Gastrocnemius medialis (tissue), 4 donors: ENCODE data around the gene ADIPOR2. TPM values are rescaled to one million over a fixed set of nuclear protein-coding genes. Genes with fewer than 3 reads are reported as not detected.

Source experiments
- ATAC-seq, 2 donors: fragments of 150-250 bp; one replicate each; pipeline ENCODE4 v1.9.1; 2016
- DNase-seq, 2 donors: peaks; one replicate each; pipeline ENCODE4 v3.0.0-alpha.2; 2019
- H3K27ac ChIP-seq, 4 donors: fragments of 200-600 bp; sonication (generic); 1 replicate in 1 of 4; 2 replicates in 3 of 4; pipeline ENCODE4 v1.5.1; 2016 to 2018; ENCODE audit warnings: mild to moderate bottlenecking in 2 of 4, moderate library complexity in 1 of 4
- H3K27me3 ChIP-seq, 3 donors: fragments of 200-600 bp; sonication (generic) in 2 of 3; 1 replicate in 1 of 3; 2 replicates in 2 of 3; pipeline versions ENCODE4 v1.5.1 to v1.6.0; 2016 to 2019; ENCODE audit warnings: mild to moderate bottlenecking in 1 of 3, moderate library complexity in 1 of 3
- H3K36me3 ChIP-seq, 2 donors: fragments of 200-600 bp; sonication (generic) in 1 of 2; one replicate each; pipeline ENCODE4 v1.5.1; 2017 to 2018
- H3K4me1 ChIP-seq, 2 donors: fragments of 200-600 bp; sonication (generic) in 1 of 2; one replicate each; pipeline ENCODE4 v1.5.1; 2016 to 2017; ENCODE audit warnings: mild to moderate bottlenecking in 2 of 2
- H3K4me3 ChIP-seq, 4 donors: fragments of 200-600 bp; sonication (generic) in 3 of 4; 1 replicate in 1 of 4; 2 replicates in 3 of 4; pipeline ENCODE4 v1.5.1; 2016 to 2019; ENCODE audit warnings: mild to moderate bottlenecking in 2 of 4
- H3K9me3 ChIP-seq, 3 donors: fragments of 200-600 bp; sonication (generic) in 2 of 3; 1 replicate in 1 of 3; 2 replicates in 2 of 3; pipeline ENCODE4 v1.5.1; 2016 to 2019
- POLR2A ChIP-seq, 2 donors: fragments of 450-650 bp; IDR thresholded peaks; one replicate each; pipeline ENCODE4 v1.6.1; 2017; ENCODE audit warnings: antibody characterized with exemption in 2 of 2, mild to moderate bottlenecking in 2 of 2, moderate library complexity in 2 of 2
- in situ Hi-C, 4 donors: fragments of 200-750 bp; cut with MboI; loops; one replicate each; pipeline versions ENCODE4 v1.15.0 to v1.8.0; 2017; ENCODE audit warnings: low sequenced_read_pairs in 4 of 4
- intact Hi-C: fragments of 100-400 bp; cut with DNase I; formaldehyde crosslinking; loops from one replicate; pipeline ENCODE4 v1.15.1; 2023; ENCODE audit warnings: low total_unique reads
- total RNA-seq, 4 donors: library from RNA; depleted of rRNA; stranded (reverse); fragments of >200 nt; gene quantifications; one replicate each; pipeline versions ENCODE4 v1.1.0 to v1.2.3, GENCODE V29; 2016
- TF ChIP-seq, protein P1 (sequence below), 5 experiments: fragments of 450-650 bp in 3 of 5; fragments of 200-600 bp in 2 of 5; sonication (generic) in 2 of 5; IDR thresholded peaks in 4 of 5; conservative IDR thresholded peaks in 1 of 5; 1 replicate in 4 of 5; 2 replicates in 1 of 5; pipeline ENCODE4 v1.5.1; 2016 to 2019; ENCODE audit warnings: antibody characterized with exemption in 5 of 5, mild to moderate bottlenecking in 3 of 5, moderate library complexity in 3 of 5

The ADIPOR2 gene
- total RNA-seq, 4 donors from 2014 or later: 18.9 to 47.4 (median 25.1) TPM

GRCh38 chr12:1830401-1830845 lies 139.6 kb downstream of the ADIPOR2 start:
- H3K27ac ChIP-seq: no peak overlapping the region
- no peak for TF ChIP-seq POLR2A (IDR thresholded peaks at IDR 0.05)
- TF ChIP-seq, protein P1, sequence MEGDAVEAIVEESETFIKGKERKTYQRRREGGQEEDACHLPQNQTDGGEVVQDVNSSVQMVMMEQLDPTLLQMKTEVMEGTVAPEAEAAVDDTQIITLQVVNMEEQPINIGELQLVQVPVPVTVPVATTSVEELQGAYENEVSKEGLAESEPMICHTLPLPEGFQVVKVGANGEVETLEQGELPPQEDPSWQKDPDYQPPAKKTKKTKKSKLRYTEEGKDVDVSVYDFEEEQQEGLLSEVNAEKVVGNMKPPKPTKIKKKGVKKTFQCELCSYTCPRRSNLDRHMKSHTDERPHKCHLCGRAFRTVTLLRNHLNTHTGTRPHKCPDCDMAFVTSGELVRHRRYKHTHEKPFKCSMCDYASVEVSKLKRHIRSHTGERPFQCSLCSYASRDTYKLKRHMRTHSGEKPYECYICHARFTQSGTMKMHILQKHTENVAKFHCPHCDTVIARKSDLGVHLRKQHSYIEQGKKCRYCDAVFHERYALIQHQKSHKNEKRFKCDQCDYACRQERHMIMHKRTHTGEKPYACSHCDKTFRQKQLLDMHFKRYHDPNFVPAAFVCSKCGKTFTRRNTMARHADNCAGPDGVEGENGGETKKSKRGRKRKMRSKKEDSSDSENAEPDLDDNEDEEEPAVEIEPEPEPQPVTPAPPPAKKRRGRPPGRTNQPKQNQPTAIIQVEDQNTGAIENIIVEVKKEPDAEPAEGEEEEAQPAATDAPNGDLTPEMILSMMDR (IDR thresholded peaks at IDR 0.05 in 4 of 5, conservative IDR thresholded peaks at IDR 0.05 in 1 of 5): no peak
- no peaks in the 10 kb centered on the region for H3K36me3 ChIP-seq
- no peak overlapping the region for H3K4me3 ChIP-seq
- in situ Hi-C loops (no loop called here), intact Hi-C loops (no loop called here)
- no peak for ATAC-seq
- H3K27me3 ChIP-seq: peaks cover 0 to 8% (median 7%) of the 10 kb centered on the region in 3 donors
- no peaks in the 10 kb centered on the region for H3K9me3 ChIP-seq
- no peaks in the 10 kb centered on the region for H3K4me1 ChIP-seq
- no peak for DNase-seq

DNA sequence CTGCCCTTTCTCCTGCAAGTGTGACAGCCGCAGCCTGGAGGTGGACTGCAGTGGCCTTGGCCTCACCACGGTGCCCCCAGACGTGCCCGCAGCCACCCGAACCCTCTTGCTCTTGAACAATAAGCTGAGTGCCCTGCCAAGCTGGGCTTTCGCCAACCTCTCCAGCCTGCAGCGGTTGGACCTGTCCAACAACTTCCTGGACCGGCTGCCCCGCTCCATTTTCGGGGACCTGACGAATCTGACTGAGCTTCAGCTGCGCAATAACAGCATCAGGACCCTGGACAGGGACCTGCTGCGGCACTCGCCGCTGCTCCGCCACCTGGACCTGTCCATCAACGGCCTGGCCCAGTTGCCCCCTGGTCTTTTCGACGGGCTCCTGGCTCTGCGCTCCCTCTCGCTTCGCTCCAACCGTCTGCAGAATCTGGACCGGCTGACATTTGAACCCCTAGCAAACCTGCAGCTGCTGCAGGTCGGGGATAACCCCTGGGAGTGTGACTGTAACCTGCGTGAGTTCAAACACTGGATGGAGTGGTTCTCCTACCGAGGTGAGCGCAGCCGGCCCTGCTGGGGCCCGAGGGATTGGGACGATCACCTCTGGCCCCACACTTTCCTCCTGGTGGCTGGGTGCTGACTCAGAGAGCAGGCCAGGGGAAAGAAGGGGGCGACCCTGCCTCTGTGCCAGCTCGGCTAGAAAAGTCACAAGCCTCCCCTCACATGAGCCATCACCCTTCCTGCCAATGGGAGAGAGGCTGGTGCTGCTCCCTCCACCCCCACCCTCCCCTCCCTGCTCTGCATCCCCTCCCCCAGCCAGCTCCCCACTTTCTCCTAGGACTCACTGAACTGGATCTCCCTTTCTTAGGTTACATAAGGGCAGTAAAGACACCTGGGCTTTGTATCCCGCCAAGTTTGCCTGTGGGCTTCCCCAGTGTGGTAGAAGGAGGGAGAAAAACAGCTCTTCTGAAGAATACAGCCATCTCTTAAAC lies 140.4 kb downstream of the ADIPOR2 start:
- peak; percentile 26 to 55 for DNase-seq
- Histone ChIP-seq H3K4me1 (no peaks in the 10 kb centered on the region), H3K4me3 (no peak overlapping the region), H3K9me3 (no peaks in the 10 kb centered on the region), H3K27me3 (peaks cover 0 to 14% (median 8%) of the 10 kb centered on the region in 3 donors), H3K27ac (no peak overlapping the region), H3K36me3 (no peaks in the 10 kb centered on the region)
- in situ Hi-C loops: no loop called here
- no peak for TF ChIP-seq POLR2A (IDR thresholded peaks at IDR 0.05)
- TF ChIP-seq, protein P1 (IDR thresholded peaks at IDR 0.05 in 4 of 5, conservative IDR thresholded peaks at IDR 0.05 in 1 of 5): no peak
- ATAC-seq: peak; percentile 70 to 76
- intact Hi-C loops: loop anchor here (1.0 kb wide), 1 partner anchor 26 kb away; no protein-coding TSS in a partner anchor

- Histone ChIP-seq H3K27me3 (peaks cover 0 to 17% (median 9%) of the 10 kb centered on the region in 3 donors), H3K27ac (no peak overlapping the region), H3K9me3 (no peaks in the 10 kb centered on the region), H3K4me1 (no peaks in the 10 kb centered on the region), H3K36me3 (no peaks in the 10 kb centered on the region), H3K4me3 (no peak overlapping the region)
- ATAC-seq (no peak), DNase-seq (no peak)
- TF ChIP-seq POLR2A (IDR thresholded peaks at IDR 0.05): no peak
- TF ChIP-seq, protein P1 (IDR thresholded peaks at IDR 0.05 in 4 of 5, conservative IDR thresholded peaks at IDR 0.05 in 1 of 5): no peak
- intact Hi-C loops: no loop called here
- in situ Hi-C loops: no loop called here
Observed at GRCh38 chr12:1832801-1833595, 142.1 kb downstream of the ADIPOR2 start.

GRCh38 chr12:1833596-1834028 lies 142.7 kb downstream of the ADIPOR2 start:
- intact Hi-C loops: no loop called here
- DNase-seq: no peak
- Histone ChIP-seq H3K9me3 (no peaks in the 10 kb centered on the region), H3K27ac (no peak overlapping the region), H3K36me3 (no peaks in the 10 kb centered on the region), H3K27me3 (peaks cover 0 to 21% (median 9%) of the 10 kb centered on the region in 3 donors), H3K4me3 (no peak overlapping the region), H3K4me1 (no peaks in the 10 kb centered on the region)
- in situ Hi-C loops: no loop called here
- no peak for ATAC-seq
- TF ChIP-seq, protein P1 (IDR thresholded peaks at IDR 0.05 in 4 of 5, conservative IDR thresholded peaks at IDR 0.05 in 1 of 5): no peak
